SU-DHL-6 (cell line): ENCODE results near the gene STIM2.
A peak's percentile ranks its signal among the peaks of the same experiment; 100 is the strongest.
"Not testable (repeated sequence)": the region's sequence is repeated elsewhere in the genome, so short reads cannot be mapped to it uniquely, and the experiment has no call there.

Experiments
- H2AFZ ChIP-seq: fragments of 200-600 bp; sonication (generic); 2 replicates; pipeline ENCODE4 v1.6.1; 2014; ENCODE audit warnings: low read depth, mild to moderate bottlenecking, moderate library complexity, mixed read lengths, antibody characterized with exemption, low read length; ENCODE audit not compliant: severe bottlenecking
- H3F3A ChIP-seq: fragments of 200-600 bp; shearing (Covaris generic); 2 replicates; pipeline ENCODE4 v1.6.0; 2016; ENCODE audit warnings: antibody characterized with exemption, mild to moderate bottlenecking; ENCODE audit not compliant: insufficient read depth
- H3K27ac ChIP-seq: fragments of 200-600 bp; sonication (generic); 2 replicates; pipeline ENCODE4 v1.5.1; 2016; ENCODE audit warnings: low read depth, mild to moderate bottlenecking, low read length, moderate library complexity, mixed read lengths
- H3K27me3 ChIP-seq: fragments of 200-600 bp; sonication (generic), shearing (Covaris generic); 2 replicates; pipeline ENCODE4 v1.6.0; 2014; ENCODE audit warnings: mild to moderate bottlenecking, low read length
- H3K36me3 ChIP-seq: fragments of 200-600 bp; sonication (generic); 2 replicates; pipeline ENCODE4 v1.6.1; 2014; ENCODE audit warnings: mild to moderate bottlenecking, low read length, mixed read lengths
- H3K4me2 ChIP-seq: fragments of 300-600, 200-600 bp; shearing (Covaris generic), sonication (generic); 2 replicates; pipeline ENCODE4 v1.6.0; 2014; ENCODE audit warnings: low read length, low read depth, mild to moderate bottlenecking; ENCODE audit not compliant: poor library complexity, severe bottlenecking
- H3K4me3 ChIP-seq: fragments of 200-600 bp; sonication (generic); 2 replicates; pipeline ENCODE4 v1.5.1; 2014; ENCODE audit warnings: antibody characterized with exemption, low read length, mild to moderate bottlenecking, mixed read lengths; ENCODE audit not compliant: insufficient read depth, poor library complexity, severe bottlenecking
- H3K79me2 ChIP-seq: fragments of 200-600 bp; sonication (generic); 2 replicates; pipeline ENCODE4 v1.6.1; 2014; ENCODE audit warnings: mild to moderate bottlenecking, low read length, moderate library complexity; ENCODE audit not compliant: insufficient read depth
- H3K9ac ChIP-seq: fragments of 200-600 bp; sonication (generic); 2 replicates; pipeline ENCODE4 v1.7.0; 2014; ENCODE audit warnings: mild to moderate bottlenecking, low read length
- H3K9me2 ChIP-seq: fragments of 200-600 bp; sonication (generic); replicated peaks from 2 replicates; pipeline ENCODE4 v1.6.1; 2014; ENCODE audit warnings: low read length; ENCODE audit not compliant: insufficient read depth
- H3K9me3 ChIP-seq: fragments of 200-600 bp; sonication (generic); 2 replicates; pipeline ENCODE4 v1.6.1; 2014; ENCODE audit warnings: low read length, mixed read lengths; ENCODE audit not compliant: insufficient read depth
- H4K20me1 ChIP-seq: fragments of 200-600 bp; sonication (generic); 2 replicates; pipeline ENCODE4 v1.6.1; 2014; ENCODE audit warnings: low read depth, mild to moderate bottlenecking, antibody characterized with exemption, low read length, moderate library complexity, mixed read lengths
- CTCF ChIP-seq: fragments of 200-600 bp; sonication (generic); IDR thresholded peaks from one replicate; pipeline ENCODE4 v1.5.1; 2017; ENCODE audit warnings: antibody characterized with exemption, mild to moderate bottlenecking, low read length, moderate library complexity; ENCODE audit not compliant: insufficient read depth, poor library complexity, severe bottlenecking
- EZH2phosphoT487 ChIP-seq: fragments of 200-600 bp; sonication (generic), shearing (Covaris generic); conservative IDR thresholded peaks from 2 replicates; pipeline ENCODE4 v1.6.1; 2018; ENCODE audit warnings: mild to moderate bottlenecking, antibody characterized with exemption, low read length, moderate library complexity, mixed read lengths

The STIM2 gene

GRCh38 chr4:26824667-26825066 is 36.0 kb upstream of the STIM2 start:
- Histone ChIP-seq H3F3A (peaks cover 46% of the 10 kb centered on the region), H3K4me3 (no peak overlapping the region), H3K4me2 (no peak overlapping the region), H3K9me3 (peaks cover 14% of the 10 kb centered on the region; the same call in 1 of the 2 replicates), H3K36me3 (peaks cover 7% of the 10 kb centered on the region; the same call in 1 of the 2 replicates), H3K27me3 (no peaks in the 10 kb centered on the region), H3K27ac (peak overlapping the region; percentile 3; the same call in 1 of the 2 replicates), H3K79me2 (no peaks in the 10 kb centered on the region; the same call in 1 of the 2 replicates), H4K20me1 (no peaks in the 10 kb centered on the region), H3K9ac (no peak overlapping the region), H2AFZ (no peak overlapping the region), H3K9me2 (no peaks in the 10 kb centered on the region)
- TF ChIP-seq CTCF: no peak
- TF ChIP-seq EZH2phosphoT487: no peak

- Histone ChIP-seq H3K4me3 (peak overlapping the region; percentile 25), H2AFZ (peak overlapping the region; percentile 7), H3K27me3 (no peaks in the 10 kb centered on the region), H3K9me3 (peaks cover 10% of the 10 kb centered on the region; the same call in 1 of the 2 replicates), H3K9ac (peak overlapping the region; percentile 61), H3K79me2 (no peaks in the 10 kb centered on the region; the same call in 1 of the 2 replicates), H3K4me2 (peak overlapping the region; percentile 93), H3K27ac (peak overlapping the region; percentile 99), H3F3A (peaks cover 65% of the 10 kb centered on the region), H3K36me3 (peaks cover 7% of the 10 kb centered on the region; the same call in 1 of the 2 replicates), H4K20me1 (no peaks in the 10 kb centered on the region), H3K9me2 (no peaks in the 10 kb centered on the region)
- TF ChIP-seq CTCF (no peak), EZH2phosphoT487 (no peak)
These were observed 33.9 kb upstream of the STIM2 start for GRCh38 chr4:26826721-26827120.

- Histone ChIP-seq H2AFZ (peak overlapping the region; percentile 7), H3K4me2 (peak overlapping the region; percentile 93), H3K9me3 (peaks cover 10% of the 10 kb centered on the region; the same call in 1 of the 2 replicates), H3K9ac (peak overlapping the region; percentile 61), H3F3A (peaks cover 71% of the 10 kb centered on the region), H3K4me3 (peak overlapping the region; percentile 25), H3K27ac (peak overlapping the region; percentile 99)
- not testable (repeated sequence) for H3K27me3 ChIP-seq, H3K79me2 ChIP-seq, H4K20me1 ChIP-seq, H3K9me2 ChIP-seq, H3K36me3 ChIP-seq
These were observed 33.3 kb upstream of the STIM2 start for GRCh38 chr4:26827336-26827735.

GRCh38 chr4:26827798-26828197 is 32.8 kb upstream of the STIM2 start:
- H3K4me2 ChIP-seq: peak overlapping the region; percentile 93
- H3K9me3 ChIP-seq: peaks cover 10% of the 10 kb centered on the region; the same call in 1 of the 2 replicates
- H4K20me1 ChIP-seq: no peaks in the 10 kb centered on the region
- peaks cover 7% of the 10 kb centered on the region; the same call in 1 of the 2 replicates for H3K36me3 ChIP-seq
- no peaks in the 10 kb centered on the region for H3K27me3 ChIP-seq
- H2AFZ ChIP-seq: peak overlapping the region; percentile 7
- H3K4me3 ChIP-seq: no peak overlapping the region
- H3K27ac ChIP-seq: peak overlapping the region; percentile 99
- H3K79me2 ChIP-seq: no peaks in the 10 kb centered on the region; the same call in 1 of the 2 replicates
- no peaks in the 10 kb centered on the region for H3K9me2 ChIP-seq
- TF ChIP-seq EZH2phosphoT487: no peak
- TF ChIP-seq CTCF: no peak
- peak overlapping the region; percentile 61 for H3K9ac ChIP-seq
- peaks cover 74% of the 10 kb centered on the region for H3F3A ChIP-seq
